PC-9 (cell line): Measurements from ENCODE around the gene ATXN3L. TPM values are rescaled to one million over a fixed set of nuclear protein-coding genes. Genes with fewer than 3 reads are reported as not detected.

Experiments used
- BruUV-seq: library from RNA; stranded (reverse); fragments of 400-500 nt; replicated peaks from 2 replicates; lab custom pipeline; 2021; lab: Mats Ljungman, UMichigan
- CTCF ChIA-PET: fragments of 300-600 bp; sonication (Branson Sonifier 250); formaldehyde crosslinking; loops from one replicate; lab custom pipeline; 2022; ENCODE audit warnings: antibody characterized with exemption; lab: Charles Lee
- POLR2A ChIA-PET: fragments of 300-600 bp; sonication (Branson Sonifier 250); formaldehyde crosslinking; loops from one replicate; lab custom pipeline; 2022; ENCODE audit warnings: antibody characterized with exemption; ENCODE audit not compliant: unreplicated experiment; lab: Charles Lee
- DNase-seq, 2 experiments: peaks; one replicate each; pipeline versions ENCODE4 v3.0.0 to v3.0.0-alpha.2; 2015 to 2022; ENCODE audit warnings: mixed read lengths in 1 of 2
- H2AFZ ChIP-seq: fragments of 200-600 bp; sonication (generic); 2 replicates; pipeline ENCODE4 v1.8.1; 2017; ENCODE audit warnings: antibody characterized with exemption
- H3F3A ChIP-seq: fragments of 200-600 bp; sonication (generic); 2 replicates; pipeline ENCODE4 v1.8.1; 2017; ENCODE audit warnings: antibody characterized with exemption, mild to moderate bottlenecking, low read depth; ENCODE audit not compliant: insufficient read depth
- H3K27ac ChIP-seq: fragments of 200-600 bp; sonication (generic); 2 replicates; pipeline ENCODE4 v1.6.1; 2016; ENCODE audit warnings: mixed run types
- H3K27me3 ChIP-seq: fragments of 200-600 bp; sonication (generic); 2 replicates; pipeline ENCODE4 v1.6.1; 2016; ENCODE audit warnings: low read depth, mixed run types; ENCODE audit not compliant: insufficient read depth
- H3K36me3 ChIP-seq: fragments of 200-600 bp; sonication (generic); 2 replicates; pipeline ENCODE4 v1.6.1; 2016; ENCODE audit warnings: low read depth, mixed run types
- H3K4me1 ChIP-seq: fragments of 200-600 bp; sonication (generic); replicated peaks from 2 replicates; pipeline ENCODE4 v1.6.1; 2016; ENCODE audit warnings: mixed run types; ENCODE audit not compliant: insufficient read depth
- H3K4me2 ChIP-seq: fragments of 200-600 bp; sonication (generic); 2 replicates; pipeline ENCODE4 v1.6.1; 2017; ENCODE audit warnings: mixed run types
- H3K4me3 ChIP-seq: fragments of 200-600 bp; sonication (generic); 2 replicates; pipeline ENCODE4 v1.6.1; 2016; ENCODE audit warnings: mixed run types
- H3K79me2 ChIP-seq: fragments of 200-600 bp; sonication (generic); 2 replicates; pipeline ENCODE4 v1.6.1; 2017; ENCODE audit warnings: low read depth, mixed run types
- H3K9me2 ChIP-seq: fragments of 200-600 bp; sonication (generic); 2 replicates; pipeline ENCODE4 v1.8.1; 2017; ENCODE audit warnings: mild to moderate bottlenecking; ENCODE audit not compliant: insufficient read depth
- H3K9me3 ChIP-seq: fragments of 200-600 bp; sonication (generic); 2 replicates; pipeline ENCODE4 v1.8.1; 2016; ENCODE audit warnings: low read depth; ENCODE audit not compliant: insufficient read depth
- H4K20me1 ChIP-seq: fragments of 200-600 bp; sonication (generic); 2 replicates; pipeline ENCODE4 v1.8.1; 2017; ENCODE audit not compliant: insufficient read depth
- CTCF ChIP-seq: fragments of 200-600 bp; sonication (generic); conservative IDR thresholded peaks from 2 replicates; pipeline ENCODE4 v1.6.1; 2017; ENCODE audit warnings: mixed run types, antibody characterized with exemption, mild to moderate bottlenecking, moderate library complexity
- EZH2 ChIP-seq: fragments of 200-600 bp; sonication (generic); IDR thresholded peaks from 2 replicates; pipeline ENCODE4 v1.8.0; 2017; ENCODE audit warnings: antibody characterized with exemption, low read depth
- intact Hi-C: fragments of 100-400 bp; cut with micrococcal nuclease; formaldehyde crosslinking; loops from one replicate; pipeline ENCODE4 v1.10.0; 2022; ENCODE audit not compliant: unreplicated experiment
- total RNA-seq: library from RNA; stranded (reverse); gene quantifications from 2 replicates; pipeline ENCODE4 v1.2.3, GENCODE V29; 2021

The ATXN3L gene
- total RNA-seq, 1 experiment from 2014 or later, result not detected

- H3F3A ChIP-seq, result peaks cover under 1% of the 10 kb centered on the region; the same call in 1 of the 2 replicates
- ChIA-PET CTCF (no interaction called here), POLR2A (no interaction called here)
- H3K79me2 ChIP-seq, result no peaks in the 10 kb centered on the region
- no TSS peak for BruUV-seq
- no peaks in the 10 kb centered on the region for H3K27me3 ChIP-seq
- H3K9me3 ChIP-seq, result no peaks in the 10 kb centered on the region
- no peak overlapping the region for H3K27ac ChIP-seq
- H4K20me1 ChIP-seq, result no peaks in the 10 kb centered on the region
- TF ChIP-seq CTCF, result no peak
- no peak for TF ChIP-seq EZH2
- no peak overlapping the region for H2AFZ ChIP-seq
- H3K9me2 ChIP-seq, result no peaks in the 10 kb centered on the region
- intact Hi-C loops, result no loop called here
- H3K4me2 ChIP-seq, result no peak overlapping the region
- no peak for DNase-seq
- H3K4me3 ChIP-seq, result no peak overlapping the region
- H3K36me3 ChIP-seq, result no peaks in the 10 kb centered on the region
- peaks cover 8% of the 10 kb centered on the region for H3K4me1 ChIP-seq
These were observed 44.8 kb downstream of the ATXN3L start for GRCh38 chrX:13275031-13275430.

GRCh38 chrX:13272426-13272825 is 47.4 kb downstream of the ATXN3L start:
- ChIA-PET POLR2A (no interaction called here), CTCF (no interaction called here)
- no peak for DNase-seq
- Histone ChIP-seq H3F3A (peaks cover 7% of the 10 kb centered on the region; the same call in 1 of the 2 replicates), H2AFZ (no peak overlapping the region), H3K79me2 (no peaks in the 10 kb centered on the region), H3K27me3 (no peaks in the 10 kb centered on the region), H4K20me1 (no peaks in the 10 kb centered on the region), H3K9me2 (no peaks in the 10 kb centered on the region), H3K4me2 (no peak overlapping the region), H3K4me3 (no peak overlapping the region), H3K36me3 (no peaks in the 10 kb centered on the region), H3K4me1 (peaks cover 13% of the 10 kb centered on the region), H3K9me3 (no peaks in the 10 kb centered on the region), H3K27ac (no peak overlapping the region)
- TF ChIP-seq EZH2, result no peak
- TF ChIP-seq CTCF, result no peak
- intact Hi-C loops, result no loop called here
- no TSS peak for BruUV-seq

- intact Hi-C loops, result no loop called here
- DNase-seq, result no peak
- TF ChIP-seq EZH2 (no peak), CTCF (no peak)
- Histone ChIP-seq H3K27me3 (no peaks in the 10 kb centered on the region), H2AFZ (no peak overlapping the region), H3K4me1 (peaks cover 13% of the 10 kb centered on the region), H3K36me3 (no peaks in the 10 kb centered on the region), H3K79me2 (no peaks in the 10 kb centered on the region), H3F3A (peaks cover 7% of the 10 kb centered on the region; the same call in 1 of the 2 replicates), H3K4me2 (no peak overlapping the region), H3K27ac (no peak overlapping the region), H3K9me3 (no peaks in the 10 kb centered on the region), H3K4me3 (no peak overlapping the region), H3K9me2 (no peaks in the 10 kb centered on the region), H4K20me1 (no peaks in the 10 kb centered on the region)
- CTCF ChIA-PET, result no interaction called here
- POLR2A ChIA-PET, result no interaction called here
- no TSS peak for BruUV-seq
These were observed 48.3 kb downstream of the ATXN3L start for GRCh38 chrX:13271511-13271910.
